Stimulated activated CD8-positive, alpha-beta memory T cell treated with anti-CD3 and anti-CD28 coated beads, Interleukin-12 subunit alpha, Interleukin-12 subunit beta, amount 100 ng/mL, for 4 hours (primary cell): ENCODE measurements around the gene SPOCK2.
"Not testable (repeated sequence)": the region's sequence is repeated elsewhere in the genome, so short reads cannot be mapped to it uniquely, and the experiment has no call there.

Experiments used
- DNase-seq: peaks from one replicate; pipeline ENCODE4 v3.0.0-alpha.2; 2020; ENCODE audit warnings: low read depth

SPOCK2 gene

DNA sequence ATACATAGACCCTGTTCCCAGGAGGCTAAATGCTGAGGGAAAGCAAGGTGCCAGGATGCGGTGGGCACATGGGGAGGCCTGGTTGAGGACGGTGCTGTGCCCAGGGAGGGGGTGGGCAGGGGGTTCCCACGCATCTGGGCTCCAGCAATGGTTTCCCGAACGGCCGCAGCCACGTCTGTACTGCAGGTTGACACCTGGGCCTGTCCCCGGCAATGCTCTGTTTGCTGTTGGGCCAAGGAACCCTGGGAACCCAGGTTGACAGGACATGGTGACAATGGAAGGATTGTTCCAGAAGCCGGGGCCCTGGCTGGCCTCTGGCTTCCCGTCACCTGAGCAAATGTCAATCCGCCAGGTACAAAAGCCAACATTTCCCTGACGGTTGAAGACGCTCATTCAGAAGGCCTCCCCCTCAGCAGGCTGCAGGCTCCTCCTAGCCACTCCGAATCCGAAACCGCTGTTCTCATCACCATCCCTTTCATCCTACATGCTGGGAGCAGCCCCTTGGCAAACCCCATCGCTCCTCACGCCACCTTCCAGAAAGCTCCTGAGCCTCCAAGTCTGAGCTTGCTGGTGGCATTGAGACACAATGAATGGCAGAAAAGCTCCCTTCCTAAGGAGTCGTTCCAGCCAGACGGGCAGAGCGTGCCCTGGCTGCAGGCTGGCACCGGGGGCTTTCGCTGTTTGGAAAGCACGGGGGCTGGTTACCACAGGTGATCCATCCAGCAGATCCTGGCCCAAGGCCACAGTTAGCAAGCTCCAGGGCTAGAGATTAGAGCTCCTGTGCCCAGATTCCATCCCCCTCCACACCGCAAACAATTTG, 31.2 kb downstream of the SPOCK2 start:
- no peak for DNase-seq

DNA sequence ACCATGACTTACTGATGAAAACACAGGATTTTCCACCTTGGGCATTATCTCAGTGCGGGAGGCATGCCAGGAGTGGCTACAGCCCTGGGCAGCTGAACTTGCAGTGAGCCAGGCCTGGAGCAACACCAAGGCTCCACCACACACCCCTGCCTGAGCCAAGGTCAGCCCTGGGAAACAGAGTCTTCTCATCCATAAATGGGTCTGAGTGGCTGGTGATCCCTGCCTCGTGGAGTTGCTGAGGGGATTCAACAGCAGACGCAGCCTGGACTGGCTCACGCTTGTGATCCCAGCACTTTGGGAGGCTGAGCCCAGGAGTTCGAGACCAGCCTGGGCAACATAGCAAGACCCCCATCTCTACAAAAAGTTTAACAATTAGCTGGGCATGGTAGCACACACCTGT, 32.2 kb downstream of the SPOCK2 start:
- DNase-seq = no peak

DNA sequence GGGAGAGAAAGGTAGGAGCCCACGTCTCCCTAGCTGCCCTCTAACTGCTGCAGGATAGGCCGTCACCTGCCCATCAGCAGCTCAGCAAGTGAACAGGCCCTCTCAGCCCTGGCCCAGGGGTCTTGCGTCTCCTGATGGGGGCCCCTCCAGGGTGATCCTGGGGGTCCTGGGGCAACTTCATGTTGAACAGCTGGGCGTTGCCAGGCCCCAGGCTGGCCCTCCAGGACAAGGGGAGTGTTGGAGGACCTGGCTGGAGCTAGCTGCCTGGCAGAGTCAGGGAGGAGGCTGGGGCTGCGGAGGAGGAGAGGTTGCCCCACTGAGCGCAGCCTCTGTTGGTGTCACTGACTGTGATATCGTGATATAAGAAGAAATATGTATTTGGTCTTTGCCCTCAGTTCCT, 34.7 kb downstream of the SPOCK2 start:
- DNase-seq = no peak

DNA sequence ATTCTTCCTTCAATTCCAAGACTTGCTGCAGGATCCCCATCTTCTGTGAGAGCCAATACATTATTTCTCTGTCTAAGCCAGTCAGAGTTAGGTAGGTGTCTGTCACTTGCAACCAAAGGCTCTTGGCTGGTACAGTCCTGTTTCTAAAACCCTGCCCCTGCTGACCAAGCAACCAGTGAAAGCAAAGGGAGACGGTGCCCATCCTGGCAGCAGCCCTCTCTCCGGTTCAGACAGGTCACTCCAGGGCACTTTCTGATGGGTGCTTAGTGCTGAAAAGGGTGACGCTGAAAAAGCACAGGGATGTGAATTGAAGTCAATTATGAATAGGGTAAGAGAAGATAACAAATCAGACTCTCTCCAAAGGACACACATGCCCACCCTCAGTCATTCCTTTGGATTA, 37.5 kb downstream of the SPOCK2 start:
- DNase-seq = no peak

DNA sequence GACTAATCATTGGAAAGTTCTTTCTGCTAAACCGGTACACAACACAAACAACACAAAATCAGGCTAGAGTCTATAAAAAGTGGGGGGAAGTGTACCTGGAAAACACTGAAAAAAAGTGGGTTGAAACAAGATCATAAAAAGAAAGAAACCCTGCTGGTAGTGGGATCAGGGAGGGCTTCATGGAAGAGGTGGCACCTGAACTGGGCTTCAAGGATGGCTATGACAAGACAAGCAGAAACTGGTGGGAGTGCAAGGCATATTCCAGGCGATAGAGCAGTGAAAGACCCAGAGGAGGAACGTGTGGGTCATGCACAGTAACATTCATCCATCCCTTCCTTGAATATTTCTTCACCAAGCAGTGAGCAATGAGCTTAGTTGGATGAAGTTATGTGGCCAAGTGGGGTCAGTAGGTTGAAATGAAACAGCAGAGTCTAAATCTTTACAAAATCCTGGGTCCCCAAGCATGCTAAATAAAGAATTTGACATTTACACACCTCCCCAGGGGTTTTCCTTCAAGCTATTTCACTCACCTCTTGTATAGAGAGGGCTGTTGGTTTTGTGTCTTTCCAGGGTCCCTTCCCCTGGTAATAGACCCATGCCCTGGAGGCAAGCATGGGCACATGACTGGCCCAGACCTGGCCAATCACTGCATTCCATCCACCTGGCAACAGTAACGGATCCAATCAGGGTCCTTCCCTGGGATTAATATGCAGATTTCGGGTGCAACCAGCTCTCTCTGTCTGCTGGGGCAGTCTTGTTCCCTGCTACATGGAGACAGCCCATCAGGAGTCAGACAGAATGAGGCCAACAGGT, 38.2 kb downstream of the SPOCK2 start:
- DNase-seq = no peak

DNA sequence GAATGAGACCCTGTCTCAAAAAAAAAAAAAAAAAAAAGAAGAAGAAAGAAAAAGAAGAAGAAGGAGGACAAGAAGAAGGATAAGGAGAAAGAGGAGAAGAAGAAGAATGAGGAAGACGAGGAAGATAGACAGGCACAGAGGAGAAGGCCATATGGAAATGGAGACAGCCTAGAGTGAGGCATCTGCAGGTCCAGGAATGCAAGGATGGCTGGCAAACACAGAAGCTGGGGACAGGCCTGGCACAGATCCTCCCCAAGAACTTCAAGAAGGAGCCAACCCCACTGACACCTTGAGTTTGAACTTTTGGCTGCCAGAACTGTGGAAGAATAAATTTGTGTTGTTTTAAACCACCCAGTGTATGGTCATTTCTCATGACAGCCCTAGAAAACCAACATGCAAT, 38.9 kb downstream of the SPOCK2 start:
- no peak for DNase-seq

DNA sequence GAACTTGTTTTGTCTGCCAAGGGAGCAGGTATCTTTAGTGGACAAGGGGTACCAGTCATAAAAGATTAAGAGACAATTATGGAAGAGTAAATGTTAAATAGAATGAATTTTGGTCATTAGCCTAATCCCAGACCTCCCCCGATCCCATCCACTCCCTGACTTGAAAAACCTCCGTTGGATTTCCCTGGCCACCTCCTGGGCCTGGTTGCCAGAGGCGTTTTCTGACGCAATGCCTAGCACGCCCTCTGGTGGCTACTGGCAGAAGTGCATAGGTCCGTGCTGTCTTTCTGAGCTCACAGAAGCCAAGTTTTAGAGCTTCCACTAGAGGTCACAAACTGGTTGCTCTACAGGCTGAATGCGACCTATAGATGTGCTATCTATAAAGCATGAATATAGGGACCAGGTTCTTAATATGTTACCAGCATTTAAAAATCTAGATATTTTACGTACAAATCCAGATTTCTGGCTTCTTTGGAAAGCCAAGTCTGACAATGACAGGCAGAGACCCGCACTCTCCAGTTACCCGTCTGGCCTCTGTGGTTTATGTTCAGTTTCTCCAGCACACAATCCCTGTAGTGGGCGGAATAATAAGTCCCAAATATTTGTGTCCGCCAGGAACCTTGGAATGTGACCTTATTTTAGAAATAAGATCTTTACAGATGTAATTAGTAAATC, 39.8 kb downstream of the SPOCK2 start:
- peak; percentile 76 for DNase-seq

DNA sequence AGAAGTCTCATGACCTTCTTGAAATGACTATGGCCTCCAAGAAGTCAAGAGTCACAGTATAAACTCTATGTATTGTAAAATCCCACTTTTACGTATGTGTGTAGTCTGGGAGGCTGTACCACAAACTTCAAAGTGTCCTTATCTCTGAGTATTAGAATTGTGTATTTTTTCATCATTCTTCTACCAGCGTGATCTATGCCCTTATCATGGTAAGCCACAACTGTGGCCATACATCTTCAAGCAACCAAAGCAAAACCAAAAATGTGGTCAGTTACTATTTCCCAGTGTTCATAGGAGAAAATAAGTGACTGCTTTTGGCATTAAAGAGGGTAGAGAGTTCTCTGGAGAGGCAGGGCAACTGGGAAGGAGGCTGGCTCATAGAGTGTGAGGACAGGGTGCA, 42.8 kb downstream of the SPOCK2 start:
- no peak for DNase-seq

DNA sequence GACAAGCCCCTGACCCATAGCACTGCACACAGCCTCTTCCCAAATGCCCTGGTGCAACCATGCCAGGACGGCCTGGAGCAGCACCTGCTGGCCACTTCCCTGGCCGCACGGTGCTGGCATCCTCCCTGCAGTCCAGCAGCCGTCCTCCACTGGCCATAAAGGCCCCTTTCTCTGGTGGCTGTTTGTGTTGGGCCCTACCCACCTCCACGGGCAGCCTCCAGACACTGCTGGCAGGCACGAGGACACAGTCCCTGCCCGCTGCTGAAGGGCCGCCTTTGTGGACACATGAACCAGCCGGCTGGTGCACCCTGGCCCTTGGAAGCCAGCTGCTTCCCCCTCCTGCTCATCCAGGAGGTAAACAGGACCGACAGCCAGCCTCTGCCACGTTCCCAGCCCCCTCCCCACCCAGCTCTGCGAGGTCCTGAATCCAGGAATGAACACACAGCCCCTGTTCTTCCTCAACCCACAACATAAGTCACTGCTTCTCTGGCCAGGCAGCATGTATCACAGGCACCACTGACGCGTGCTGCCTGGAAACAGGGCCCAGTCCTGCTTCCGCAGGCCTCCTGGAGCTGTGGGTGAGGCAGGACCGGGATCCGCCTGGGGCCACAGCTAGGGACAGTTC, 43.8 kb downstream of the SPOCK2 start:
- no peak for DNase-seq

DNA sequence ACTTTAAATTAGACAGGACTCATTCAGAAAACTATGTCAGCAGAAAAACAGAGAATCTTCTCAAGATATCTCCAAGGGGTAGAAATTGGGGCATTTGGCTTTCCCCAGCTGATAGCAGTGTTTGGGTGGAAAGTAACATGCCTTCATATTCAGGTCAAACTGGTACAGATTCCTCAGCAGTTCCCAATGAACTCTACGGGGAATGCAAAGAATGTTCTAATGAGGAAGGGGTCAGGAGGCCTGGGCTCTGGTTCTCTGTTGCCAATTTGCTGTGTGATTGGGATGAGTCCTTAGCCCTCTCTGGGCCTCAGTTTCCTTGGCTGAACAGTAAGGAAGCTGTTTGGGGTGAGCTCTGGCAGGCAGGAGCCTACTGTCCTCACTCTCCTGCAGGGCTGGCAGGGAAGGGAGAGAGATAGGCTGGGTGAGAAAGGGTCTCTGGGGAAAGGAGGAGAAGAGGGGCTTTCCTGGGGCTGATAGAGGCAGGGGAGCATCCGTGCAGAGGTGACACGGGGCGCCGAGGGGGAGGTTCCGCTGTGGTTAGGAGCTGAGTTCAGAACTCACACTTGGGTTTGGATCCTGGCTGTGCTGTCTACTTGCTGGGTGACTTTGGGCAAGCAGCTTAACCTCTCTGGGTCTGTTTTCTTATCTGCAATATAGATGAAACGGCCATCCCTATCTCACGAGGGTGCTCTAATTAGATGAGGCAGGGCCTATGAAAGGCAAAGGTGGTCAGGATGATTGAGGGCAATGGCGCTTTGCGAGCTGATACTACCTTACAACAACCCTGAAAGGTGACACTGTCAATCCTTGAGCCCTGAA, 45.1 kb downstream of the SPOCK2 start:
- DNase-seq = no peak

DNA sequence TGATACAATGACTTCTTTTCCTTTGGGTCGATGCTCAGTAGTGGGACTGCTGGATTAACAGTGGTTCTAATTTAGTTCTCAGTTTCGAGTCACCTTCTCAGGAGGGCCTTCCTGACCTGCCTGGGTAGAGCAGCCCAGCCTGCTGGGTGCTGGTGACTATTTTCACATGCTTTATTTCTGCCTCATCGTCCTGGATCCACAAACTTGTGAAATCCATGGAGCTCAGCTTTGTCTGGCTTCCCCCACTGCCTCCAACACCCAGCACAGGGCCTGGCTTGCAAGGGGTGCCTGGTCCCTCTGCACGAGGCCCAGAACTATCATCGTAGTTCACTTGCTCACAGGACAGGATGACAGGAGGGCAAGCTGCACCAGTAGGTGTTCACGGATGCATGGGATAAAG, 46.9 kb downstream of the SPOCK2 start:
- no peak for DNase-seq

DNA sequence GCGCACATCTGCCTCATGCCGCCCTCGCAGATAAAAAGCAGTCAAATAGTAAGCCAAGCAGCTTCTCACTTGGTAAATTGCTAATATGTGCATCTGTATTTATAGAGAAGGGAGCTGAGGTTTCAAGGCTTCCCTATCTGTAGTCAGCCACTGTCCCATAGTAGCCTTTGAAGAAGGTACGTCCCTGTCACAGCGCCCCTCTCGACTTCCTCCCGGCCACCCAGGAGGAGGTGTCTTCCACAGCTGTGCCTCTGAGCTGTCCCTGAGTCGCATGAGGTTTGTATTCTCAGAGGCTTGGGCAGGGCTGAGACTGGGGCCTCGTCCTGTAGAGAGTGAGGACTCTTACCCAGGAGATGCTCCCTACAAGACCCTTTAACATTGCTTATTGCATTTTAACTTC, 49.0 kb downstream of the SPOCK2 start:
- no peak for DNase-seq

DNA sequence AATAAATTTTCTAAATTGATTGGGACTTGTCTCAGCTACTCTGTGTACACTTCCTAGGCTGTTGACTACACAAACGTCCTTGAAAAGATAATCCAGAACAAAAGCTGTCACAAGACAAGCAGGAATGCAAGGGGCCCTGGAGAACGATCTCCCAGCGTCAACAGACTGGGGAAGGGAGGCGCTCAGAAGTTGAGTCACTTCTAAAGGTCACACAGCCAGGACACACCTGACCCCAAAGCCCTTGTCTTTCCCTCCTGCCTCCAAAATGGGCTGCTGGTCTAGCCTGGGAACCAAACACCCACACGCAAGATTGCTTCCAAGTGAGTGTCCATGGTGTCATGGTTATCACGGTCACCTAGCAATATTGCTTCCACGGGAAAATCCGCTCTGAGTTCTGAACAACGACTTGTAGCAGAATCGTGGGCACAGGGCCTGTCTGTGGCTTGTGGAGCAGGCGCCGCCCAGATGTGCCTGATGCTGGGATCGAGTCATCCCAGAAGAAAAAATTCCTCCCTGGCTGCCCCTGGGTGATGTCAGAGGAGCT, 49.8 kb downstream of the SPOCK2 start:
- DNase-seq = no peak

DNA sequence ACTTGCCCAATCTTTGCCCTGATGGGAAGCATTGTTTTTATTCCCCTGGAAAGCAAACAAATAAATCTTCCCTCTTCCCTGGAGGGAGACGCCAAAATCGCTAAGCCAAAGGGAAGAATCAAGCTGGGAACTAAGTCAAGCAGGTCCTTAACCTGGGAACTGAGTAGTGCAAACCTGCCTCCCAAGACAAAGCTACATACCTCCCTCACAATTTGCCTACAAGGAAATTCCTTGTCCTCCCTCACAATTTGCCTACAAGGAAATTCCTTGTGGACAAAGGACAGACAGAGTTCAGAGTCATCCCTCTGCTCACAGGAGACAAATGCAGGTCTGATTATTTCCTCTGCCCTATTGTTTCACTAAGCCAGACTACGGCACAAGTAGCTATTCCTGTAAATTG, 50.5 kb downstream of the SPOCK2 start:
- no peak for DNase-seq

DNA sequence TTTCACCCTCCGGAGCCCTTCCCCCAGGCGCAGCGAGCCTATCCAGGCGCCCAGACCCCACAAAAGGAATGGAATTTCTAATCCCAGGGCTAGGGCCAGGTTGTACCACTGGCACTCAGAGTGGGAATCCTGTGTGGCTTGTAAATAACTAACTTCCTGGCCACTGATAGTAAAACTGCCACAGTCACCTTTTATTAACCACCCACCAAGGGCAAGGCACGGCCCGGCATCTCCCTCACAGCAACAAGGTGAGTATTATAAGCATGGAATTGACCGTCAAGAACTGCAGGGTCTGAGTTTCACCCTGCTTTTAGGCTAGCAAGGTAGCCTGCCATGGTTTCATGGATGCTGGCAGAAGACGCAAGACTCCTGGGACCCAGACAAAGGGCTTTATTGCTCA, 51.1 kb downstream of the SPOCK2 start:
- DNase-seq = no peak

DNA sequence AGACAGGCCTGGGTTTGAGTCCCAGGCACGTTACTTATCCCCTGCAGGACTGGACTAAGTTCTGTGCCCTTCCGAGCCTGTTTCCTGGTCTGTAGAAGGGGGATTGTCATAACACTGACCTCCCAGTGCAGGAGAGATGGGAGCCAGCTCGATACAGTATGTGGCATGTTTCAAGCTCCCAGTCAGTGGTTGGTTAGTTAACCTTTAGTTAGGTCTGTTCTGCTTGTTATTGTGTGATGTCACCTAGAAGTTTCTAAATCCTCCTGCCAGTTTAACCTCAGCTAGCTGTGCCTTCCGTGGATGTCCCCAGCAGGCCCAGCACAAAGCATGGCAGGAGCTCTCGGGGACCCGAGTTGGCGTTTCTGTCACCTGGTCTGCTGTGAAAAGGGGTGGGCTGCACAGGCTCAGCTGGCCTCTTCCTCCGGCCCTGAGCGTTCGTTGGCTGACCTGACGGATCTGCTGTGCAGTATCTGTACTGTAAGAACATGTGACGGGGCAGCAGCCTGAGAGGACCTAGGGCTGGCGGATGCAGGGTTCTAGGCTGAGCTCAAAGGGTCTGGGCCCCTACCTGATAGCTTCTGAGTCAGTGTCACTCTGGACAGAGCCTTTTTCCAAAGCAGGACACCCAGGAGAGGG, 53.0 kb downstream of the SPOCK2 start:
- DNase-seq = no peak

DNA sequence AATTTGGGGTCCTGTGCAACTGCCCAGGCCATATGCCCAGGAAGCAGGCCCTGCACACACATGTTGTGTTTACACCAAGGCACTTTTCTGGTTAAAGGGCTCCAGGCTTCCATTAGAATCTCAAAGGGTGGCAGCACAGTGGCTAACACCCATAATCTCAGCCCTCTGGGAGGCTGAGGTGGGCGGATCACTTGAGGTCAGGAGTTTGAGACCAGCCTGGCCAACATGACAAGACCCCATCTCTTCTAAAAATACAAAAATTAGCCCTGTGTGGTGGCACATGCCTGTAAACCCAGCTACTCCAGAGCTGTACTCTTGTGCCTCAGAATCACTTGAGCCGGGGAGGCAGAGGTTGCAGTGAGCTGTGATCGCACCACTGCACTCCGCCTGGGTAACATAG, 53.6 kb downstream of the SPOCK2 start:
- no peak for DNase-seq

DNA sequence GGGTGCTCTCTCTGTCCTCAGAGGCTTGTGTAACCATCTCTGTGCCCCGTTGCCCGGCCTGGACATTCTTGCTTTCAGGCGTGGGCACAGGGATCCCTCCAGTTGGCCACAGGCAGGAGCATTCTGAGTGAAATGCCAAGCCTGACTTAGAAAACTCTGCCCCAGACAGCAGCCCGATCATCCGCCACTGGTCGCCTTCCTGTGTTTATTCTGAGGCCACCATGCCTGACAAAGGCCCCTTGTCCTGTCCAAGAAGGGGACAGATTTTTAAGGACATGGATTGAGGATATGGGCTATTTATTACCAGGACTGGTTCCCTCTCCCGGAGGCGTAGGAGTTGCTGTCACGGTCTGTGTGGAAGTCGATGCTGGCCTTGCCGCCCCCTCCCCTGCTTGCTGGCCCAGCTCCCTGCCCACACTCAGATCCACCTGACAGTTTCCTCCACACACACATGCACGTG, 54.3 kb downstream of the SPOCK2 start:
- no peak for DNase-seq

DNA sequence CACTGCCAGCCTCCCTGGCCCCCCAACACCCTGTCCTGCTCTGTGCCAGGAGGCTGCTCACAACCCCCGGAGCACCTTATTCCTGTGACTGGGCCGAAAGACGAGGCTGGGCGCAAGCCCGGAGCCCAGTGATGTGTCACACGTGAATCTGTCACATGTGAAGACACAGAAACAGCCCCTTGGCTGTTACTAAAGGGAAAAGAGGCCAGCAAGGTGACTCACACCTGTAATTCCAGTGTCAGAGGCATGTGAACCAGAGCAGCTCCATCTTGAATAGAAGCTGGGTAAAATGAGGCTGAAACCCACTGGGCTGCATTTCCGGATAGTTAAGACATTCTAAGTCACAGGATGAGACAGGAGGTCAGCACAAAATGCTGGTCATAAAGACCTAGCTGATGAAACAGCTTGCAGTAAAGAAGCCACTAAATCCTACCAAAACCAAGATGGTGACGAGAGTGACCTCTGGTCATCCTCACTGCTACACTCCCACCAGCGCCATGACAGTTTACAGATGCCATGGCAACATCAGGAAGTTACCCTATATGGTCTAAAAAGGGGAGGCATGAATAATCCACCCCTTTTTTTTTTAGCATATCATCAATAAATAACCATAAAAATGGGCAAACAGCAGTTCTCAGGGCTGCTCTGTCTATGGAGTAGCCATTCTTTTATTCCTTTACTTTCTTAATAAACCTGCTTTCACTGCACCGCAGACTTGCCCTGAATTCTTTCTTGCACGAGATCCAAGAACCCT, 55.8 kb downstream of the SPOCK2 start:
- not testable (repeated sequence) for DNase-seq

DNA sequence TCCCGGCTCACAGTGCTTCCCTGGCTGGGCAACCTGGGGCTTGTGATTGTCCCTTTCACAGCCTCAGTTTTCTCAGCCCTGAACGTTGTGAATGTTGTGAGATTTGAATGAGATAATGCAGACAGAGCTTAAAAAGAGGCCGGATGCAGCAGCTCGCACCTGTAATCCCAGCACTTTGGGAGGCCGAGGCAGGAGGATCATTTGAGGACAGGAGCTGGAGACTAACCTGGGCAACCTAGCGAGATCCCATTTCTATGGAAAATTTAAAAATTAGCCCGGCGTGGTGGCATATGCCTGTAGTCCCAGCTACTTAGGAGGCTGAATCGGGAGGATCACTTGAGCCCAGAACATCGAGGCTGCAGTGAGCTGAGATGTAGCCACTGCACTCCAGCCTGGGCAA, 56.6 kb downstream of the SPOCK2 start:
- DNase-seq = no peak
